NCI-H146 treated with DMSO at 0.1 percent for 48 hours (cell line): ENCODE results near the gene FANCD2OS.
"Not testable (repeated sequence)": the region's sequence is repeated elsewhere in the genome, so short reads cannot be mapped to it uniquely, and the experiment has no call there.

Experiments used
- DNase-seq: peaks from one replicate; lab custom pipeline; 2025; ENCODE audit not compliant: unreplicated experiment; lab: John Stamatoyannopoulos, UW

FANCD2OS gene

GRCh38 chr3:10093678-10094077 lies 14.4 kb downstream of the FANCD2OS start:
- DNase-seq: no peak

GRCh38 chr3:10091387-10091786 lies 16.7 kb downstream of the FANCD2OS start:
- DNase-seq: not testable (repeated sequence)

- not testable (repeated sequence) for DNase-seq
These were observed 17.3 kb downstream of the FANCD2OS start for GRCh38 chr3:10090774-10091173.

- DNase-seq: no peak
These were observed 17.9 kb downstream of the FANCD2OS start for GRCh38 chr3:10090179-10090578.

- no peak for DNase-seq
These were observed 19.8 kb downstream of the FANCD2OS start for GRCh38 chr3:10088256-10088655.

GRCh38 chr3:10085738-10086137 lies 22.3 kb downstream of the FANCD2OS start:
- DNase-seq: no peak

GRCh38 chr3:10081871-10082270 lies 26.2 kb downstream of the FANCD2OS start:
- DNase-seq: no peak

- no peak for DNase-seq
These were observed 33.4 kb downstream of the FANCD2OS start for GRCh38 chr3:10074666-10075065.

GRCh38 chr3:10070077-10070476 lies 38.0 kb downstream of the FANCD2OS start:
- DNase-seq: not testable (repeated sequence)

GRCh38 chr3:10055097-10055496 lies 53.0 kb downstream of the FANCD2OS start:
- DNase-seq: no peak
